HG02610 (cell line): ENCODE data around the gene SLC30A9.

Experiments used
- ATAC-seq: cut with Tn5 transposase; IDR thresholded peaks from one replicate; pipeline ENCODE4 v1.9.1; 2021; ENCODE audit warnings: mild to moderate bottlenecking, moderate library complexity; ENCODE audit not compliant: unreplicated experiment

The SLC30A9 gene

DNA sequence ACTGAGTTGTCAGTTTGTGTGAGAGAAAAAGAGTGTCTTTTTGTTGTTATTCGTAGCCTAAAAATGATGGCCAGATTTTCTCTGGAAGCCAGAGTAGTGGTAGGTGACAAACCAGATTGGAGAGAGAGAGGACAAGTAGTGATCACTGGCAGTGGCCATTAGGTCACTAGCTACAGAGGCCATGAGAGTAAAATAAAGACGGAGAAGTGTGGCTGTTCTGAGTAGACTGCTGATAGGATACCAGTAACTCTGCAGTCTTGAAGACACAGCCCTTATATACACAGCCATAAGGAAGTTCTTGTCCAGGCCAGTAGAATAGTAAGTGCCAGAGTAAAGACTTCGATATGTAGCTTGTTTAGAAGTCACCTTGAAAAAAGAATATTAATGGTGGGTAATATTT lies 7.7 kb downstream of the SLC30A9 start:
- no peak for ATAC-seq

DNA sequence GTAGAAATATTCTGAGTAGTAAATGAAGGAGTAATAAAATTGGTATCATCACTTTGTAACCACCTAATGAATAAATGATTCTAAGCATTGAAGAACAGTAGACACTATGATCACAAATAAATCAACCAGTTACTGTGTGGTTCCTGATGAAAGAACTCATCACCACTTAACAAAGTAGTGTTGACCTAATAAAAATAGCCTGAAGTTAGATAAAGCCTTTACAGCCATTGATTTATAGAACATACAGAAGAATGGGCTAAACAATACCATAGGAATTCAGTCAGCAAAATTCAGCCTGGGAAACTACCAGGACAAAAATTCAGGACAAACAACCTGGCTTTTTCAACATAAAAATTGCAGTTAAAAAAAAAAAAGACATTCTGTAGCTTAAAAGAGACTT lies 9.0 kb downstream of the SLC30A9 start:
- no peak for ATAC-seq

DNA sequence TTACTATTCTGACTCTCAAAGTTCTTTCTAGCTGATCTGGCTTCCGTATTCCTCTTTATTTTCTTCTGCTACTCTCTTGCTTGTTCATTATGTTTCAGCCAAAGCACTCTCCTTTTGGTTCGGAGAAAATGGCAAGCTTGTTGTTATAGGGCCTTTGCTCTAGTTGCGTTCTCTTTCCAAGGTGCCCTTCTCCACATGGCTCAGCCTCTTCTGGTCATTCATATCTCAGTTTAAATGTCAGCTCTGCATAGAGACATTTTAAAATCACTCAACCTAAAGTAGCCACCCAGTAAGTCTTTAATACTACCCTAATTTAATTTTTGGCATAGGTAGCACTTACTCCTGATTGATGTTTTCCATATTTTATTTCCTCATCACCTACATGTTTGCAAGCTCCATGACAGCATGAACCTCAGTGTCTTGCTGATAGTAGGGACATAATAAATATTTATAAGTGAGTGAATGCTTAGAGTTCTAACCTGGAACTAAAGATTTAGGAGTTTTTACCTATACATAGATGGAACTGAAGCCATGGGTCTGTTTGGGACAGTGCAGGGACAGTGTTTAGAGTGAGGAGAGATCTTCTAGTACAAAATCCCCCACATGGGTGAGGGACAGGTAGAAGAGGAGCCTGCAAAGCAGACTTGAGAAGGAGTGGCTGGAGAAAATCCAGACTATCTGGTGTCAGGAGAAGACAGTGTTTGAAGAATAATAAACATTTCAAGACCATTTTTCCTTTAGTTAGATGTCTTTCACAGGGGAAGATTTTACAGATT lies 17.9 kb downstream of the SLC30A9 start:
- ATAC-seq: no peak

DNA sequence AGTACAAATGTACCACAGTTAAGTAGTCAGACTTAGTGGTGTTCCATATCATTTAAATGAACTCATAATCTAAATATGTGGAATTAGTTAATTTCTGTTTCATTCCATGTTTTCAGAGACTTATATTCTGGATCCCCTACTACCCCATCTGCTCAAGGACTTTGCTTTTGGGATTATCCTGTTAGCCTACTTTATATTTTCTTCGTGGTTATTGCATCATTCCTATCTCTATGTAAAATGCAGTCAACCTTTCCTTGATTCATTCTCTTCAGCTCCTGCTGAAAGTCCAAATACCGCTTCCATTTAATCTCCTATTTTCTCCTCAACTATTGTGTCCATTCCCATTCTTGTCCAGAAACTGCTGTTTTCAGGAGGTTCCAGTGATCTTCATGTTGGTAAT lies 25.1 kb downstream of the SLC30A9 start:
- ATAC-seq: no peak

DNA sequence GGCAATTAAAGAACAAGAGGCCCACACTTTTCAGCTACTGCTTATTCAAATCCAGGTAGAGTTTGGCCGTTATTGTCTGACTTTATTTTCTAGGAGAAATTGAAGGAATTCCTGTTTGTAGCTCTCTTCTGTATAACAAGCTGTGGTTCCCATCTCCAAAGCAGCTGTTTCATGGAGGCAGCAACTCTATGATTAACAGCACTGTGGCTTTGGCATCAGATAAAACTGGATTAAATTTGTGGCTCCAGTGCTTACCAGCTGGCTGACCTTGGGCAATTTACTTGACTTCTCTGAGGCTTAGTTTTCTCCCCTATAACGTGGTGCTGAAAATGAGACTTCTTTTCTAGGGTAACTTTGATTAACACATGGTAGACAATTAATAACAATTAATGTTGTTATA lies 28.1 kb downstream of the SLC30A9 start:
- ATAC-seq: no peak

DNA sequence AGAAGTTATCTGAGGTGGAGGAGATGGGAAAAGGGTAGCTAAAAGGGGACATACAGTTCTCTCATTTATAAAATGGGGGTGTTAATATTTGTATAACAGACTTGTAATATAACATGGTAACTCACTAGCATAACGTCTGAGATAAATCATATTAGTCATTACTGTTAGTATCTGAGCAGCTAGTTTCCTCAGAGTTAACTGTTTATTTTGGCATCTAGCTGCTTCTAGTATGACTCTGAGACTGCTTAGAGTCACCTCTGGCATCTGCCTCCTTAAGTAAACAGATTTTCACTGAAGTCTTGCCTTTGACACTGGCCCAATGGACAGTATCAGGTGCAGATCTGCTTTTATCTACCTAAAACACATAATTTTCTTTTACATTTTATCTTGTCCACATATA lies 58.1 kb downstream of the SLC30A9 start:
- ATAC-seq: no peak

DNA sequence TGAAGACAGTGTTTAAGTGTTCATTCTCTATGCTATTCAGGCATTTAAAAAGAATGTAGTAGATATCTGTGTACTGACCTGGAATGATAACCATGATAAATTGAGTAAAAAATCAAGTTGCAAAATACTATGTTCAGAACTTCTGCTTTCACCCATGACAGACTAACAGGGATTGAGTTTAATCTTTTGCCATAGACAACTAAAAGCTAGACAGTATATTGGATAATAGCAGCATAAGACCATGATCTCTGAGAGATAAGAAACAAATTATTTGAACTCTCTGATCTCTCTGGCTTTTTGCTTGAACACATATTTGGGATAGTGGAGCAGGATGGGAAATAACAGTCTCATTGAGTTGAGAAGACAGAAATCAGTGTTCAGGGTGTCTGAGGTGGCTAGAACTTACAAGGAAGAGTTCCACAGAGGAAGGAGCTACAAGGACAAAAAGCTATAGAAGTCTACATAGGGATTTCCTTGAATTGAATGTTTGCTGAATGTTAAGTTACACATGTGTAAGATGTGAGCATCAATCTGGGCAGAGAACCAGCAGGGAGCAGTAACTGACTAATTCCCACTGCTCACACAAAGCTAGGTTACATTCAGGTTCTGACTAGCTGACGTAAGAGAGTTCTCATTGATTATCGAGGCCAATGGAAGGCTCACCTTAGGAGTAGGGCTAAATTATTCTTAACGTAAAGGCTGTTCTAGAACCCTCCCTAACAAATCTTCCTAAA lies 60.4 kb downstream of the SLC30A9 start:
- ATAC-seq: no peak

DNA sequence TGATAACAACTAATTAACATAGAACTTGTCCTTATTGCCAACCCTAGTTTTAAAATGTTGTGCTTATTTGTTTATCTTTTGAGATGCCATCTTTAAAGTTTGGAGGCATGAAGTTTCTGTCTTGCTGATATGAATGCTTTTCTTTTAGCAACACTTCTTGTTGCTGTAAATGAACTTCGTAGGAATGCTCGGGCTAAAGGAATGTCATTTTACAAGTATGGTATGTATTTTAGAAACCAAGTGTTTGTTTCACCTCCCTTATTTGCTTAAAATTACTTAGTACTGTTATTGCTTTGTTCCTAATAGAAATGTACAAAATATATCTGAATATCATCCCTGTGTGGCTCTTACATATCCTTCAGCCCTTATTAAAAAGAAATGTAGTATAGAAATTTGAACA lies 76.1 kb downstream of the SLC30A9 start:
- ATAC-seq: no peak

DNA sequence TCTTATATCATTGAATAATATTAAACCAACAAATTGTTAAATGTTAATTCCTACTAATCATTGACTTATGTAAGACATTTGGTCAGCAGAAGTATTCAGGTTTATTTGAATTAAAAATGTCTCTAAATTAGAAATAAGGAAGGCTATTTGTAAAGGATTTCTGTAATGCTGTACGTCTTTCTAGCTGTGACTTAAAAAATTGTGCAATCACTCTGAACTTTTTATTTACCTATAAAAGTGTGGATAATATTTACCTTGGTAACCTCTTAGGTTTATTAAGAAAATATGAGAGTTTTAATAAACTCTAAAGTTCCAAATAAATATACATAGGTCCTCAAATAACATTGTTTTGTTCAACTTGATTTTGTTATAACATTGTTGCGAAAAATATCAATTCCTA lies 76.9 kb downstream of the SLC30A9 start:
- no peak for ATAC-seq

DNA sequence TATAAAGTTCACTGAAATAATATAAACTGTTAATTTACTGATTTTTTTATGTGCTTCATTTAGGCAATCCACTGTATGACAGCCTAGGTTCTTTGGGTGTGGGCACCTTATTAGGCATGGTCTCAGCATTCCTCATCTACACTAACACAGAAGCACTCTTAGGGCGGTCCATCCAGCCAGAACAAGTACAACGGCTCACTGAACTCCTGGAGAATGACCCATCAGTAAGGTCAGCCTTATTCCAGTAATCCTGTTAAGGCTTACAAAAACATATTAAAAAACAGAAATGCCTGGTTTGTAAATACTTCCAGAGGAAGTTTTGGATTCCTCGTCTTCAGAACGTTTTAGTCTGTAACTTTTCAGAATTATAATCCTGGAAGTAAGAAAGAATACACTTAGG lies 80.1 kb downstream of the SLC30A9 start:
- no peak for ATAC-seq

DNA sequence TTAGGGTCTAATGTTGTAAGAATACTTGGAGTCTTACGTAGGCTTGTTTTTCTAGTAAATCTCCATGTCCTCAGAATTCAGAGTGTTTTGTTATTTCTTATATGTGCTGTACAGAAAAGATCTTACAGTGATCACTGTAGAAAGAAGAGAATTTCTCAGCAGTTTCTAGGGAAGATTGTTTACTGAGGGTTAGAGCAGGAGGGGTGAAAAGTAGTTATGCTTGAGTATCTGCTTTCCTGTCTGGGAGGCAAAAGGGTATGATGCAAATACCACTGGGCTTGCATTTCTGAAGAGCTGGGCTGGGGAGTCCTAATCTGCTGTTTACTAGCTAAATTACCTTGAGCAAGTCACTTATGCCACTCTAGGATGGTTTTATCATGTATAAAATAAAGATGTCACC lies 84.0 kb downstream of the SLC30A9 start:
- ATAC-seq: no peak

DNA sequence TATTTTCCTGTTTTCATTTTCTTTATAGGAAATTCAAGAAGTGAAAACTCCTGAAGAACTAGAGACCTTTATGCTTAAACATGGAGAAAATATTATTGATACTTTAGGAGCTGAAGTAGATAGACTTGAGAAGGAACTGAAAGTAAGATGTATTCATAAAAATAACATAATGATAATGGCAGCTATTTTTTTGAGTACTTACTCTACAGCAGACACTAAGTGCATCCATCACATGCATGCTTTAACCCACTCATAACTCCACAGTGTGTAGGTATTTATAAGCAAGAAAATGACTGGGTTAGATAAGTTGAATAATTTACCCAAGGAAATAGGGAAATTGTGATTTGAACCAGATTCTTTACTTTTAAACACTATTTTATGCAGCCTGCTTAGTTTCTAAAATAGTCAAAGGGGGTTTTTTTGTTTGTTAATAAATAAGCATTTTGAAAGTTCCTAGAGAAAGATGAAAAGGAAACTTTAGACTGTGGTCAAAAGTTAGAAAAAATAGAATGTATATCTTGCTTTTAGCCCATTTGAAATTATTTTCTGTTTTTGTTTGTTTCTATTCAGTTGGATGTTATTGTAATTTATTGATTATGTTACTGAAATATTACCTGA lies 88.0 kb downstream of the SLC30A9 start:
- peak; percentile 94 for ATAC-seq

DNA sequence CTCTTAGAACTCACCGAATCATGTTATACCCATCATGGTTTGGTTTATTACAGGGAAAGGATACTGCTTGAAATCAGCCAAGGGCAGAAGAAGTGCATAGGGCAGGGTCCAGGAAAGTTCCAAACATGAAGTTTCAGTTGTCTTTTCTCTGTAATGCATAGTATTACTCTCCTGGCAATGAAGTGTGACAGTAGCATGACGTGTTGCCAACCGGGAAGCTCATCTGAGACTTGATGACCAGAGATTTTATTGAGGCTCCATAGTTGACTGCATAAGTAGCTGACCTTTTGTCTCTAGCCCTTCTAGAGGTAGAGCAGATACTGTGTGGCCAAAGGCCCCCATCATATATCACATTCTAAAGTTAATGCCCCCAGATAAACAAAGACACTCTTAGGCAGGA lies 90.0 kb downstream of the SLC30A9 start:
- ATAC-seq: peak; percentile 52

DNA sequence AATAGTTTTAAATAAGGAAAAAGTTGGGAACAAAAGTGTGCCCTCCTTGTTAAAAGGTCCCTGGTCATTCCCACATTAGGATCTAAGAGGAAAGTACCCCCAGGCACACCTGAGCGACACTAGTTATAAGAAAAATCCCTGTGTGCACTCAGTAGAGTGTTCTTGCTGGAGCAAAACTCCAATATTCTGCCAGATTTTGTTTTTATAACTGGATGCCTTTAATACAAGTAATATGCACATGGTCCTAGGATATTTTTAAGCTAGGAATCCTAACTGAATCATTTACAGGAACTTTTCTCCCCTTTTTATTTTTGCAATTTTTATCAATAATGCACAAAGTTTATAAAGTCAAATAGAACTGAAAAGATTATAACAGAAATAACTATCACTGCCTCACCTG lies 93.5 kb downstream of the SLC30A9 start:
- no peak for ATAC-seq

DNA sequence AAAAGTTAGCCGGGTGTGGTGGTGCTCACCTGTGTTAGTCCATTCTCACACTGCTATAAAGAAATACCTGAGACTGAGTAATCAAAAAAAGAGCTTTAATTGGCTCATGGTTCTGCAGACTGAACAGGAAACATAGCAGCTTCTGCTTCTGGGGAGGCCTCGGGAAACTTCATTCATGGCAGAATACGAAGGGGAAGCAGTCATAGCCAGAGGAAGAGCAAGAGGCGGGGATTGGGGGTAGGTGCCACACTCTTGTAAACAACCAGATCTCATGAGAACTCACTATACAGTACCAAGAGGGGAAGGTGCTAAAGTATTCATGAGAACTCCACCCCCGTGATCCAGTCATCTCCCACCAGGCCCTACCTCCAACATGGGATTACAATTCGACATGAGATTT lies 98.1 kb downstream of the SLC30A9 start:
- no peak for ATAC-seq

DNA sequence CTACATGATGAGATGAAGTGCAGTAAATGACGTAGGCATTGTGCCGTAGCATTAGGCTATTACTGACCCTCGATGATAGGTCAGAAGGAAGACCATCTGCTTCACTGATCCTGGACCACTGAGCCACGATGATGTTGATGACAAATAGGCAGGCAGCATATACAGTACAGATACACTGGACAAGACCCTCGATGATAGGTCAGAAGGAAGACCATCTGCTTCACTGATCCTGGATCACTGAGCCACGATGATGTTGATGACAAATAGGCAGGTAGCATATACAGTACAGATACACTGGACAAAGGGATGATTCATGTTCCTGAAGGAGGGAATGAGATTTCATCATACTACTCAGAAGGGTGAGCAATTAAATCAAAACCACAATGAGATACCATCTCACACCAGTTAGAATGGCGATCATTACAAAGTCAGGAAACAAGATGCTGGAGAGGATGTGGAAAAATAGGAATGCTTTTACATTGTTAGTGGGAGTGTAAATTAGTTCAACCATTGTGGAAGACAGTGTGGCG lies 111.2 kb downstream of the SLC30A9 start:
- no peak for ATAC-seq

DNA sequence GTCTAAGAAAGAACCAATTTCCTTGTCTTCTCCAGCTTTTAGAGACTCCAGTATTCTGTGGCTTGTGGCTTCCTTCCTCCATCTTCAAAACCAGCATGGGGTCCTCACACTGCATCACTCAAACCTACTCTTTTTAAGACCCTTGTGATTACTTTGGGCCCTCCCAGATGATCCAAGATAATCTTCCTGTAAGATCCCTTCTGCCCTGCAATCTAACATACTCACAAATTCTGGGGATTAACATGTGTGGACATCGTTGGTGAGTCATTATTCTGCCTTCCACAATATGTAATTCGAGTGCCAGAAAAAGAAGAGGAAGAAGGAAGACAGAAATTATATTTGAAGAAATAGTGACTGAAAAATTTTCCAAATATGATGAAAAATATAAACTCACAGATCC lies 114.2 kb downstream of the SLC30A9 start:
- no peak for ATAC-seq

DNA sequence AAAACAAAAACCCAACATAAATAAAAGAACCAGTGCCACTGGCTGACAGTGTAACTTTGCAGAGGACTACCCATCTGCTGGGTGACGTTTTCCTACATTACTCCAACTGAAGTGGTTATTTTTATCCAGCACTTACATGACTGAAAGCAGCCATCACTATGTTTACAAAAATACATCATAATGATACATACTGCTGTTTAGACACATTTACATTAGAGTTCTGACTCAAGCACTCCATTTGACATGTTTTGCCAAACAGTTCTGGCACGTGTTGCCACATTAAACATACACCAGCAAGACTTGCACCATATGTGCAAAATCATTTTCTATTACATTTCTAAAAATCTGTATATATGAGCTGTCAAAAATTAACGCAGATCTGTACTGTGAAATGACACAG lies 122.5 kb downstream of the SLC30A9 start:
- ATAC-seq: no peak

DNA sequence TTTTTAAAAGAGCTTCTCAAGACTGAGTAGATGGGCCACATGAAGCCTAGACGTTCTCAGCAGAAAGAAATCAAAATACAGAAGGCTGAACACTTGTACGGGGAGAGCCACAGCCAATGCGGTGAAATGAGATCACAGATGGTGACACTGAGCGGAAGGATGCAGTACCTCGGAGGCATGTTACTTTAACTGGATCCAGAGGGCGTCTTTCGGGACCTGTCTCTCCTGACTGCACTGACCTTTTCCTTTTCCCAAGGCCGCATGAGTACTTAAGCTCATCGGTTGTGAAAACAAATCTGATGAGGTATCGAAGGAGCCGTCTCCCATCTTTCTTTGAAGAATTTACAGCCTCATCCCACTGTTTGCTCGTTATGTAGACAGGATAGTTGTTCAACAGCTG lies 129.6 kb downstream of the SLC30A9 start:
- no peak for ATAC-seq

DNA sequence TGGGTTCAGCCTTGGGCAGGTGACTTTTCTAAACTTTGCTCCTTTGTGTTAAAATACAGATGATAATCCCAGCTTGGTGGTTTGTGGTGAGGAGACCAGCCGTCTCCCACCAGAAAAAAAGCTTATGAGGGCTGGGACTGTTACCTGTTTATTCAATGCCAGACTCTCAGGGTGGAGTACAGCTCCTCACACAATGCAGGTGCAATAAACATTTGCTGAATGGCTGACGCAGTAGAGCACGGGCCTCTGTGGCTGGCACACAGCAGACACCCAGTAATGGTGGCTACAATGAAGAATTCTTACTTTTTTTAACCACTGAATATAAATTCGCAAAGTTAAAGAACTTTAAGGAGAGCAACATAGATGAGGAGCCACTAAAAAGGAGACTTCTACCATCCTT lies 131.9 kb downstream of the SLC30A9 start:
- ATAC-seq: no peak

DNA sequence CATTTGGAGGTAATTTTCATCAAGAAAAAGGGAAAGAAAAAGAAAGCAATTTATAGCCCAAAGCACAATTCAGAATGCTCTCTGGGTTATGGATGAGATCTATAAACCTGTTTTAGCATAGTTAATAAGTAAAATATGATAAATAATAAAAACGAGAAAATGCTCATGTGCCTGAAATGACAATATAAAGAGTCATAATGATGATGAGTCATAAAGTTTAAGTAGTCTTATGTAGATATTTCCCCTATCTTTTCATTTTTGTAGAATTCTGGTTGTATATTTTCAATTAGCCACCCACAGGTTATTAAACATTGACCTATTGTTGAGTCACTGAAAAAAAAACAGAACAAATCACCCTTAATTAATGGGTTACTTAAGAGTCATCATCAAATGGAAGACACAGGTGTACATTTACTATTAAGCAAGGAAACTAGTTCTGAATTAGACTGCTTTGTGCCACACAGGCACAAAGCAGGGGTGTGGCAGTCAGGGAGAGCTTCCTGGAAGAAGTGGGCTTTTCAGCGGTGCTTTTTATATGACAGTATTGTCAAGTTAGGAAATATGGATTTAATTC lies 132.8 kb downstream of the SLC30A9 start:
- ATAC-seq: no peak

DNA sequence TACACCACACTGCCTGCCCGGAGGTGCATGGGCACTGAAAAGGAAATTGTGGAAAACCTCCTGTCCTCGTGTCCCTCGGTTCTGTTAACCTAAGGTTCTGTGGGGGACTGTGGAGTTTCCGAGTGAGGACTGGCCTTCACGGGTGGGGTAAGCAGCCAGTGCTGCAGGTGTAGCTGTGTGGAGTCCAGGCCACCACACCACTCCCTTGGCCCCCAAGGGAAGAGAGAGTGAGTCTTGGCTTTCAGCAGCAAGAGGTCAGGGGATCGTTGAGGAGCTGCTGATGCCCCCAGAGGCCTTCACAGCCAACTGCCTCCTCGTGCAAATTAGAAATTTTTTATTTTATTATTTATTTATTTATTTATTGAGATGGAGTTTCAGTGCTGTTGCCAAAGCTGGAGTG lies 141.8 kb downstream of the SLC30A9 start:
- ATAC-seq: no peak
